Measurements from ENCODE around the gene HOXA6. TPM values are rescaled to one million over a fixed set of nuclear protein-coding genes. Genes with fewer than 3 reads are reported as not detected.

Gene HOXA6
- total and polyA plus RNA-seq, 2 donors (not counting 3 experiments of a cell fraction or from before 2014, with no cell fraction given): 10.0 to 20.7 TPM

- peak overlapping the region; percentile 78 for H3K9ac ChIP-seq (replicated peaks; ENCODE audit: extremely low read depth, insufficient read depth, low read length)
- BruUV-seq (replicated peaks): TSS peak; percentile 3
- POLR2A ChIA-PET: no interaction called here
Observed at GRCh38 chr7:27154369-27154768, 6.8 kb upstream of the HOXA6 start.

DNA sequence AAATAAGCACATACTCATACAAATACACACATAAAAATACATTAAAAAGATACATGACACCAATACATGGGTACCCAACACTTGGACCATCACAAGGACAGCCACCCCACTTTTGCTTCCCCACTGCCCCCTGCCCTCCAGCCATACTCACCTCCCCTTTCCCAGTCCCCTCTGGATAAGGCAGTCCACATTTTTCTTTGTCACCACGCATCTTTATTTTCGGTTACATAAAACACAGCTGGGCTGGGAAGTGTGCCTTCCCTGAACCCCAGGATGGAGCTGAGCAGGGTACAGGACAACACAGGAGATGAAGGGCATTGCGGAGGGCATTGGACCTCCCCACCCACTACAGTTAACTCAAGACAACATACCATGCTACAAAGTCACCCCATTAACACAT lies 6.0 kb upstream of the HOXA6 start:
- no peak for DNase-seq (ENCODE audit: low read depth, low spot score)
- dilution Hi-C loops (cut with MboI; ENCODE audit: extremely low pct_ligation_motif_present, low sequenced_read_pairs): loop anchor here (25.0 kb wide), 1 partner anchor 966 kb away; no protein-coding TSS in a partner anchor
- Histone ChIP-seq H3K4me3 (replicated peaks in 1 of 3; ENCODE audit: insufficient read depth in 1 of 3, low read depth in 1 of 3, low read length in 3 of 3) (no peak overlapping the region), H3K79me2 (ENCODE audit: control insufficient read depth, insufficient read depth, low read length) (peaks cover 95% of the 10 kb centered on the region), H3K36me3 (ENCODE audit: control insufficient read depth in 2 of 2, extremely low read depth in 1 of 2, insufficient read depth in 2 of 2, low read length in 2 of 2) (no peaks in the 10 kb centered on the region), H3K9ac (replicated peaks; ENCODE audit: extremely low read depth, insufficient read depth, low read length) (peak overlapping the region; percentile 78), H3K27ac (ENCODE audit: insufficient read depth, low read depth, low read length) (peak overlapping the region; percentile 96), H3K9me3 (replicated peaks; ENCODE audit: control insufficient read depth, insufficient read depth, low read length) (no peaks in the 10 kb centered on the region), H3K27me3 (ENCODE audit: control insufficient read depth in 2 of 2, insufficient read depth in 2 of 2, low read length in 2 of 2) (no peaks in the 10 kb centered on the region), H3K9me1 (replicated peaks; ENCODE audit: control insufficient read depth, extremely low read depth, insufficient read depth, low read length) (no peaks in the 10 kb centered on the region), H2AFZ (ENCODE audit: low read depth, low read length) (no peak overlapping the region), H3K4me1 (ENCODE audit: control insufficient read depth, extremely low read depth, insufficient read depth, low read length) (peaks cover 68% of the 10 kb centered on the region), H3K4me2 (ENCODE audit: insufficient read depth, low read length) (peak overlapping the region; percentile 92), H4K20me1 (replicated peaks; ENCODE audit: control insufficient read depth, extremely low read depth, insufficient read depth, low read length) (no peaks in the 10 kb centered on the region)
- FAIRE-seq: no peak
- no TSS peak for BruUV-seq (replicated peaks)
- POLR2A ChIA-PET: no interaction called here
- CTCF ChIA-PET: interaction anchor here (0.6 to 3.7 kb wide), 8 partner anchors 10 to 784 kb away, joined by 3 to 23 read pairs (median 9); partner anchors contain the start of gene HOXA5
- TF ChIP-seq JUN (IDR thresholded peaks at IDR 0.05; ENCODE audit: borderline replicate concordance, insufficient read depth, insufficient read length, low read depth): no peak
- TF ChIP-seq, protein P1, sequence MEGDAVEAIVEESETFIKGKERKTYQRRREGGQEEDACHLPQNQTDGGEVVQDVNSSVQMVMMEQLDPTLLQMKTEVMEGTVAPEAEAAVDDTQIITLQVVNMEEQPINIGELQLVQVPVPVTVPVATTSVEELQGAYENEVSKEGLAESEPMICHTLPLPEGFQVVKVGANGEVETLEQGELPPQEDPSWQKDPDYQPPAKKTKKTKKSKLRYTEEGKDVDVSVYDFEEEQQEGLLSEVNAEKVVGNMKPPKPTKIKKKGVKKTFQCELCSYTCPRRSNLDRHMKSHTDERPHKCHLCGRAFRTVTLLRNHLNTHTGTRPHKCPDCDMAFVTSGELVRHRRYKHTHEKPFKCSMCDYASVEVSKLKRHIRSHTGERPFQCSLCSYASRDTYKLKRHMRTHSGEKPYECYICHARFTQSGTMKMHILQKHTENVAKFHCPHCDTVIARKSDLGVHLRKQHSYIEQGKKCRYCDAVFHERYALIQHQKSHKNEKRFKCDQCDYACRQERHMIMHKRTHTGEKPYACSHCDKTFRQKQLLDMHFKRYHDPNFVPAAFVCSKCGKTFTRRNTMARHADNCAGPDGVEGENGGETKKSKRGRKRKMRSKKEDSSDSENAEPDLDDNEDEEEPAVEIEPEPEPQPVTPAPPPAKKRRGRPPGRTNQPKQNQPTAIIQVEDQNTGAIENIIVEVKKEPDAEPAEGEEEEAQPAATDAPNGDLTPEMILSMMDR (IDR thresholded peaks at IDR 0.05; ENCODE audit: extremely low read depth in 1 of 2, insufficient read depth in 1 of 2, low read depth in 1 of 2, low read length in 2 of 2): no peak
- TF ChIP-seq GATA2 (IDR thresholded peaks at IDR 0.05; ENCODE audit: insufficient read depth, insufficient read length, low read depth, low read length): no peak
- TF ChIP-seq POLR2A (IDR thresholded peaks at IDR 0.05; ENCODE audit: low read depth, low read length): no peak
- TF ChIP-seq POLR2AphosphoS5 (IDR thresholded peaks at IDR 0.05; ENCODE audit: insufficient read depth, low read depth, low read length): no peak
- TF ChIP-seq, protein P2, sequence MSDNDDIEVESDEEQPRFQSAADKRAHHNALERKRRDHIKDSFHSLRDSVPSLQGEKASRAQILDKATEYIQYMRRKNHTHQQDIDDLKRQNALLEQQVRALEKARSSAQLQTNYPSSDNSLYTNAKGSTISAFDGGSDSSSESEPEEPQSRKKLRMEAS (IDR thresholded peaks at IDR 0.05; ENCODE audit: insufficient read depth, insufficient read length): no peak
- TF ChIP-seq MYC (IDR thresholded peaks at IDR 0.05; ENCODE audit: low read depth, low read length): no peak
- TF ChIP-seq EZH2 (IDR thresholded peaks at IDR 0.05; ENCODE audit: borderline replicate concordance, low read depth, low read length, severe bottlenecking): no peak
- TF ChIP-seq FOS (IDR thresholded peaks at IDR 0.05; ENCODE audit: borderline replicate concordance, insufficient read depth, low read length): no peak
- intact Hi-C loops (cut with micrococcal nuclease): no loop called here

More at GRCh38 chr7:27154369-27154768, 6.8 kb upstream of the HOXA6 start:
- Histone ChIP-seq H3K79me2 (ENCODE audit: control insufficient read depth, insufficient read depth, low read length) (peaks cover 88% of the 10 kb centered on the region), H3K9me3 (replicated peaks; ENCODE audit: control insufficient read depth, insufficient read depth, low read length) (no peaks in the 10 kb centered on the region), H3K4me1 (ENCODE audit: control insufficient read depth, extremely low read depth, insufficient read depth, low read length) (peaks cover 68% of the 10 kb centered on the region), H3K4me3 (replicated peaks in 1 of 3; ENCODE audit: insufficient read depth in 1 of 3, low read depth in 1 of 3, low read length in 3 of 3) (peak overlapping the region in 1 of 3 experiments; percentile 60), H4K20me1 (replicated peaks; ENCODE audit: control insufficient read depth, extremely low read depth, insufficient read depth, low read length) (no peaks in the 10 kb centered on the region), H3K27ac (ENCODE audit: insufficient read depth, low read depth, low read length) (peak overlapping the region; percentile 96), H3K27me3 (ENCODE audit: control insufficient read depth in 2 of 2, insufficient read depth in 2 of 2, low read length in 2 of 2) (no peaks in the 10 kb centered on the region), H3K36me3 (ENCODE audit: control insufficient read depth in 2 of 2, extremely low read depth in 1 of 2, insufficient read depth in 2 of 2, low read length in 2 of 2) (no peaks in the 10 kb centered on the region), H3K9me1 (replicated peaks; ENCODE audit: control insufficient read depth, extremely low read depth, insufficient read depth, low read length) (no peaks in the 10 kb centered on the region), H3K4me2 (ENCODE audit: insufficient read depth, low read length) (peak overlapping the region; percentile 92), H2AFZ (ENCODE audit: low read depth, low read length) (no peak overlapping the region)
- dilution Hi-C loops (cut with MboI; ENCODE audit: extremely low pct_ligation_motif_present, low sequenced_read_pairs): loop anchor here (25.0 kb wide), 1 partner anchor 967 kb away; no protein-coding TSS in a partner anchor
- CTCF ChIA-PET: interaction anchor here (1.2 to 2.0 kb wide), 3 partner anchors 11 to 25 kb away, joined by 3 to 8 read pairs (median 5); partner anchors contain the start of gene HOXA5
- DNase-seq (ENCODE audit: low read depth, low spot score): no peak
- FAIRE-seq: no peak
- TF ChIP-seq FOS (IDR thresholded peaks at IDR 0.05; ENCODE audit: borderline replicate concordance, insufficient read depth, low read length) (no peak), EZH2 (IDR thresholded peaks at IDR 0.05; ENCODE audit: borderline replicate concordance, low read depth, low read length, severe bottlenecking) (no peak), POLR2A (IDR thresholded peaks at IDR 0.05; ENCODE audit: low read depth, low read length) (no peak), POLR2AphosphoS5 (IDR thresholded peaks at IDR 0.05; ENCODE audit: insufficient read depth, low read depth, low read length) (no peak), JUN (IDR thresholded peaks at IDR 0.05; ENCODE audit: borderline replicate concordance, insufficient read depth, insufficient read length, low read depth) (no peak), GATA2 (IDR thresholded peaks at IDR 0.05; ENCODE audit: insufficient read depth, insufficient read length, low read depth, low read length) (no peak), MYC (IDR thresholded peaks at IDR 0.05; ENCODE audit: low read depth, low read length) (no peak)
- TF ChIP-seq, protein P2 (IDR thresholded peaks at IDR 0.05; ENCODE audit: insufficient read depth, insufficient read length): no peak
- intact Hi-C loops (cut with micrococcal nuclease): no loop called here

All from endothelial cell of umbilical vein (primary cell).